ENCODE data around the gene DAB2IP.

Gene DAB2IP

DNA sequence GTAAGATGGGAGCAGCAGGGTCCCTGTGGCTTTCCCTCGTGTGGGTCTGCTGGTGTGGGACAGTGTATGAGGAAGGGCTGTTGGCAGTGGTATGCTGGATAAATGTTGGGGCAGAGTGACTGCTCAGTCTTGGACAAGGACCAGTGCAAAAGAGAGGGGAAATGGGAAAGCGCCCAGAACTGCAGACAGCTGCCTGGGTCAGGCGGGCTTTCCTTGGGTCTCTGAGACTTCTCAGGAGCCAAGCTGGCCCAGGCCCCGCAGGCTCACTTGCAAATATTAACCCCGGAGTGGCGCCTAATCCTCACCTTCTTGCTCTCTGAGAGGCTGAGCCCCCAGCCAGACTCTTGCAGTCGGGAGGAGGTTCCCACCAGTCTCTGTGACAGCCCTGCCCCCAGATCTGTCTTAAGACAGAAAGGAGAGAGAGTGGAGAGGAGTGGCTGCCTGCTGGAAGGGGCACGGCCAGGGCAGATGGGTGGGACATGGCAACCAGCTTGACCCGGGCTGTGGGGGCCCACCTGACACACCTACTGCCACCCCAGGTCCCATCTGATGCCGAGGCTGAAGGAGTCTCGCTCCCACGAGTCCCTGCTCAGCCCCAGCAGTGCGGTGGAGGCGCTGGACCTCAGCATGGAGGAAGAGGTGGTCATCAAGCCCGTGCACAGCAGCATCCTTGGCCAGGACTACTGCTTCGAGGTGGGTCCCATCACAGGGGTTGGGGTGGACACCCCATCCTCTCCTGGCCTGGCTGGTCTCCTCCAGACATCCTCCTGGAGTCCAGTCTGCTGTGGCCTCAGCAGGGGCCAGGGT, 105.2 kb downstream of the DAB2IP start:
- ChIA-PET CTCF (no interaction called here), POLR2A (ENCODE audit: low non-redundant PET) (no interaction called here)
- TF ChIP-seq, protein P1, sequence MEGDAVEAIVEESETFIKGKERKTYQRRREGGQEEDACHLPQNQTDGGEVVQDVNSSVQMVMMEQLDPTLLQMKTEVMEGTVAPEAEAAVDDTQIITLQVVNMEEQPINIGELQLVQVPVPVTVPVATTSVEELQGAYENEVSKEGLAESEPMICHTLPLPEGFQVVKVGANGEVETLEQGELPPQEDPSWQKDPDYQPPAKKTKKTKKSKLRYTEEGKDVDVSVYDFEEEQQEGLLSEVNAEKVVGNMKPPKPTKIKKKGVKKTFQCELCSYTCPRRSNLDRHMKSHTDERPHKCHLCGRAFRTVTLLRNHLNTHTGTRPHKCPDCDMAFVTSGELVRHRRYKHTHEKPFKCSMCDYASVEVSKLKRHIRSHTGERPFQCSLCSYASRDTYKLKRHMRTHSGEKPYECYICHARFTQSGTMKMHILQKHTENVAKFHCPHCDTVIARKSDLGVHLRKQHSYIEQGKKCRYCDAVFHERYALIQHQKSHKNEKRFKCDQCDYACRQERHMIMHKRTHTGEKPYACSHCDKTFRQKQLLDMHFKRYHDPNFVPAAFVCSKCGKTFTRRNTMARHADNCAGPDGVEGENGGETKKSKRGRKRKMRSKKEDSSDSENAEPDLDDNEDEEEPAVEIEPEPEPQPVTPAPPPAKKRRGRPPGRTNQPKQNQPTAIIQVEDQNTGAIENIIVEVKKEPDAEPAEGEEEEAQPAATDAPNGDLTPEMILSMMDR (conservative IDR thresholded peaks at IDR 0.05; ENCODE audit: low read depth): no peak
- DNase-seq (ENCODE audit: low spot score): no peak
- H3K27ac ChIP-seq: peak overlapping the region; percentile 56

DNA sequence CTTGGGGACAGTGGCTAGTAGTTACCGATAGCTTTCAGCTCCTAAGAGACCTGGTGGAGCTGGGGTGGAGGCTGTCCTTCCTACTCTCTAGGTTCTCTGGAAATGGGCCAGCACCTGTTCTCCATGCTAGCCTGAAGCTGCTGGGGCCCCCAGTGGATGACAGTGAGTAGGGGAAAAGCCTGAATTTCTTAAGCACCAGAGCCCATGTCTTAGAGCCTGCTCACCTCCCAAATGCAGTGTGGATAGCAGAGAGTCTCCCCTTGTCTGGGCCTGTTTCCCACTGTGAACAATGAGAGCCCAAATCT, 105.8 kb downstream of the DAB2IP start:
- peak overlapping the region; percentile 56 for H3K27ac ChIP-seq
- TF ChIP-seq, protein P1 (conservative IDR thresholded peaks at IDR 0.05; ENCODE audit: low read depth): no peak
- DNase-seq (ENCODE audit: low spot score): no peak
- ChIA-PET CTCF (no interaction called here), POLR2A (ENCODE audit: low non-redundant PET) (no interaction called here)

DNA sequence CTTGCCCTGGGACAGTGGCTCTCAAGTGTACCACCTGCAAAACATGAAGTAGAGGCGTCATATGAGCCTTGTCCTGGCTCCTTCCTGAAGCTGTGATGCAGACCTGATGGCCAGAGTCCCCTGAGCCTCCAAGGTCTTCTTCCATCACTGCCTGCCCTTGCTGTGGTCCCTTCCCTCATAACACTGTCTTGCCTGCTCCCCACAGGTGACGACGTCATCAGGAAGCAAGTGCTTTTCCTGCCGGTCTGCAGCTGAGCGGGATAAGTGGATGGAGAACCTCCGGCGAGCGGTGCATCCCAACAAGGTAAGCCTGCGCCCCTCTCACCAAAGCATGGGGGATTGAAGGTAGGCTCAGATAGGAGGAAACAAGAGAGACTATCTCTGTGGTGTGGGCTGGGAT, 107.3 kb downstream of the DAB2IP start:
- peak overlapping the region; percentile 0; the same call in 1 of the 2 replicates for H3K27ac ChIP-seq
- DNase-seq (ENCODE audit: low spot score): no peak
- POLR2A ChIA-PET (ENCODE audit: low non-redundant PET): no interaction called here
- CTCF ChIA-PET: interaction anchor here (0.6 to 0.7 kb wide), 2 partner anchors 46 to 1434 kb away, joined by 3 to 6 read pairs; no protein-coding TSS in a partner anchor
- TF ChIP-seq, protein P1 (conservative IDR thresholded peaks at IDR 0.05; ENCODE audit: low read depth): no peak

DNA sequence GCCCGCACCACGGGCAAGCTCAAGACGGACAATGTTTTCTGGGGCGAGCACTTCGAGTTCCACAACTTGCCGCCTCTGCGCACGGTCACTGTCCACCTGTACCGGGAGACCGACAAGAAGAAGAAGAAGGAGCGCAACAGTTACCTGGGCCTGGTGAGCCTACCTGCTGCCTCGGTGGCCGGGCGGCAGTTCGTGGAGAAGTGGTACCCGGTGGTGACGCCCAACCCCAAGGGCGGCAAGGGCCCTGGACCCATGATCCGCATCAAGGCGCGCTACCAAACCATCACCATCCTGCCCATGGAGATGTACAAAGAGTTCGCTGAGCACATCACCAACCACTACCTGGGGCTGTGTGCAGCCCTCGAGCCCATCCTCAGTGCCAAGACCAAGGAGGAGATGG, 108.6 kb downstream of the DAB2IP start:
- no peak for DNase-seq (ENCODE audit: low spot score)
- POLR2A ChIA-PET (ENCODE audit: low non-redundant PET): no interaction called here
- CTCF ChIA-PET: interaction anchor here (0.7 kb wide), 1 partner anchor 54 kb away, joined by 3 read pairs; no protein-coding TSS in a partner anchor
- no peak overlapping the region for H3K27ac ChIP-seq
- TF ChIP-seq, protein P1 (conservative IDR thresholded peaks at IDR 0.05; ENCODE audit: low read depth): no peak

DNA sequence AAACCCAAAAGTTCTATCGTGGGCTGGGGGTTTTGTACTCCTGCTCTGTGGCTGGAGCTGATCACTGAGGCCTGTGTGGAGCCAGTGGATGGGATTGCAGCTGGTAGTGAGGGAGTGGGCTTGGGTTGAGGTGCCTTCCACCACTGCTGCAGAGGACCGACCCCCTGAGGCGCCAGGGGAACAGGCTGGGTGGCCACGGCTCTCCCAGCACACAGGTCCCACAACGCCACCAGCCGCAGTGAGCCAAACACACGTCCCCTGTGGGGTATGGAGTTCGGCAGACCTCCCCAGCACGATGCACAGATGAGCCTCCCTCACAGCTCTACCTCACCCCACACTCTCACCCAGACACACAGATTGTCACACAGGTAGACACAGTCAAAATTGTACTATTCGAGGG, 109.1 kb downstream of the DAB2IP start:
- TF ChIP-seq, protein P1 (conservative IDR thresholded peaks at IDR 0.05; ENCODE audit: low read depth): no peak
- no peak for DNase-seq (ENCODE audit: low spot score)
- no peak overlapping the region for H3K27ac ChIP-seq
- ChIA-PET POLR2A (ENCODE audit: low non-redundant PET) (no interaction called here), CTCF (interaction anchor here (0.6 to 0.7 kb wide), 2 partner anchors 40 to 54 kb away, joined by 3 read pairs; no protein-coding TSS in a partner anchor)

DNA sequence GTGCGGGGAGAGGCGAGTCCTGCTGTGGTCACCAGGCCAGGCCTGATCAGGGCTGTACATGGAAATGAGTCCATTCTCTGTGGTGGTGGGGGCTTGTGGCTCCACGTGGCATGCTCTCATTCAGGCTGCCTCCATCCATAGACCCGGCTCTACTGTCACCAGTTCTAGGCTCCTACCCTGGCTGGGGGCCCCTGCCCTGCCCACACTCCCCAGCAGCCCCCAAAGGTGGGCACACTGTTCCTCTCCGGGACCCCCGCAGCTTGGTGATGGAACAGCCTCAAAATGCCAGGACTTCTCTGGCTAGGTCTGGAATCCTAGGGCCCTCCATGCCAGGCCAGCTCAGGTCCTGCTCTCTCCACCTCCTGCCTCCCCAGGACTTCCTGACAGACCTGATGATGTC, 111.7 kb downstream of the DAB2IP start:
- ChIA-PET CTCF (interaction anchor here (0.6 kb wide), 1 partner anchor 213 kb away, joined by 3 read pairs; no protein-coding TSS in a partner anchor), POLR2A (ENCODE audit: low non-redundant PET) (no interaction called here)
- DNase-seq (ENCODE audit: low spot score): no peak
- TF ChIP-seq, protein P1 (conservative IDR thresholded peaks at IDR 0.05; ENCODE audit: low read depth): no peak
- no peak overlapping the region for H3K27ac ChIP-seq

Measured in RWPE1 (cell line).